BLaER1 (cell line): ENCODE measurements around the gene RAMACL.

Source experiments
- H3K27ac ChIP-seq: shearing (Covaris generic); formaldehyde crosslinking; 2 replicates; pipeline ENCODE4 v1.8.1; 2022
- H3K27me3 ChIP-seq: shearing (Covaris generic); formaldehyde crosslinking; 2 replicates; pipeline ENCODE4 v1.8.1; 2022
- H3K36me3 ChIP-seq: shearing (Covaris generic); formaldehyde crosslinking; 2 replicates; pipeline ENCODE4 v1.8.1; 2022
- H3K4me1 ChIP-seq: shearing (Covaris generic); formaldehyde crosslinking; 2 replicates; pipeline ENCODE4 v1.8.1; 2022
- H3K4me2 ChIP-seq: shearing (Covaris generic); formaldehyde crosslinking; 2 replicates; pipeline ENCODE4 v1.8.1; 2022
- H3K4me3 ChIP-seq: shearing (Covaris generic); formaldehyde crosslinking; 2 replicates; pipeline ENCODE4 v1.8.1; 2022
- H3K9ac ChIP-seq: shearing (Covaris generic); formaldehyde crosslinking; 2 replicates; pipeline ENCODE4 v1.8.1; 2022
- H3K9me3 ChIP-seq: shearing (Covaris generic); formaldehyde crosslinking; 2 replicates; pipeline ENCODE4 v1.8.1; 2022
- H4K20me1 ChIP-seq: shearing (Covaris generic); formaldehyde crosslinking; 2 replicates; pipeline ENCODE4 v1.8.1; 2022
- Cebpa-rat ChIP-seq: shearing (Covaris generic); IDR thresholded peaks from 2 replicates; pipeline ENCODE4 v1.8.1; 2022

The RAMACL gene

DNA sequence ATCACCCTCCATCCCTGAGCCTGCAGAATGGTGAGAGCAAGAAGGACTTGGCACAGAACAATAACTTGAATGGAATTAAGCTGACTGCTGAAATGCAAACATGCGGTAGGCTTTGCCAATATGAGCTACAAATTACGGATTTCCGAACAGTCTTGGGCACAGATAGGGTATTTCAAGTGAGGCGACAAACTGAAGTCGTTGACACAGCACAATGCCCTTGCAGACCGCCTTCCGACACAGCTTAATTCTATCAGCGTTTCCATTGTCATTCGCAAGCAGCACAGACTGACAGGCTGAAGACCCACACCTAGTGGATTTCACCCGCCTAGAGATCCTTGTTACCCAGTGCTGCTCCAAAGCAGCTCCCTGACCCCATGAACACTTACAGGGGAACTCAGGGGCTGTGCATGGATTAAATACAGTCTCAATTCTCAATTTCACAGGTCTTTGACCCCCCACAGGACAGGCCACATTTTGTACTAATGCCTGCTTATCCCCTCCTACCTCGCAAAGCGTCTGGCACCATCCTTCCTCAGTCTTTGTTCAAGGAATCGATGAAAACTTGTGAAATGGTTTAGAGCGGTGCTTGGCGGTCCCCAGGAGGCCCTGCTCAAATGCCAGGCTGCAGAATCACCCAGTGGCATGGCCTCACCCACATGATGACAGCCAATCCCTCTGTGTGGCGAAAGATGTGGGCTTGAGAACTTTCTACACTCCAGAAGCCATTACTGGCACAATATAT, 34.6 kb downstream of the RAMACL start:
- Histone ChIP-seq H3K4me3 (no peak overlapping the region), H3K9ac (no peak overlapping the region), H3K9me3 (peaks cover 6% of the 10 kb centered on the region; the same call in 1 of the 2 replicates), H3K4me1 (peaks cover 16% of the 10 kb centered on the region), H3K27me3 (no peaks in the 10 kb centered on the region), H3K4me2 (peak overlapping the region; percentile 50), H4K20me1 (no peaks in the 10 kb centered on the region), H3K27ac (no peak overlapping the region), H3K36me3 (no peaks in the 10 kb centered on the region)
- TF ChIP-seq Cebpa-rat: no peak

DNA sequence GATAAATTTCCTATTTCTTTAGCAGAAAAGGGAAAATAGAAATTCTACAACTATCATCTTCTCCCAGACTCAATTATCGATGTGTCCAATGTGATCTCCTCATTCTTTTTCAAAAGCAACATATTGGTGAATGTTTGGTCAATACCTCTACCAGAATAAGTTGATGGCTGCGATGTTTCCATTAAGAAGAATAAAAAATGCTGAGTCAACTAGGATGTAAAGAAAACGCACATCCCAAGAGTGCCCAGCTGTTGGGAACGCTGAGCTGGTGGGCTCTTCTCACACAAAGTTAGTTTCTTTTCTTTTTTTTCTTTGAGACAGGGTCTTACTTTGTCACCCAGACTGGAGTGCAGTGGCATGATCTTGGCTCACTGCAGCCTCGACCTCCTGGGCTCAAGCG, 39.8 kb downstream of the RAMACL start:
- Histone ChIP-seq H3K36me3 (no peaks in the 10 kb centered on the region), H3K27me3 (no peaks in the 10 kb centered on the region), H3K9me3 (peaks cover 6% of the 10 kb centered on the region; the same call in 1 of the 2 replicates), H3K27ac (no peak overlapping the region), H4K20me1 (no peaks in the 10 kb centered on the region), H3K4me2 (no peak overlapping the region), H3K4me3 (no peak overlapping the region), H3K4me1 (peaks cover 10% of the 10 kb centered on the region), H3K9ac (no peak overlapping the region)
- no peak for TF ChIP-seq Cebpa-rat

DNA sequence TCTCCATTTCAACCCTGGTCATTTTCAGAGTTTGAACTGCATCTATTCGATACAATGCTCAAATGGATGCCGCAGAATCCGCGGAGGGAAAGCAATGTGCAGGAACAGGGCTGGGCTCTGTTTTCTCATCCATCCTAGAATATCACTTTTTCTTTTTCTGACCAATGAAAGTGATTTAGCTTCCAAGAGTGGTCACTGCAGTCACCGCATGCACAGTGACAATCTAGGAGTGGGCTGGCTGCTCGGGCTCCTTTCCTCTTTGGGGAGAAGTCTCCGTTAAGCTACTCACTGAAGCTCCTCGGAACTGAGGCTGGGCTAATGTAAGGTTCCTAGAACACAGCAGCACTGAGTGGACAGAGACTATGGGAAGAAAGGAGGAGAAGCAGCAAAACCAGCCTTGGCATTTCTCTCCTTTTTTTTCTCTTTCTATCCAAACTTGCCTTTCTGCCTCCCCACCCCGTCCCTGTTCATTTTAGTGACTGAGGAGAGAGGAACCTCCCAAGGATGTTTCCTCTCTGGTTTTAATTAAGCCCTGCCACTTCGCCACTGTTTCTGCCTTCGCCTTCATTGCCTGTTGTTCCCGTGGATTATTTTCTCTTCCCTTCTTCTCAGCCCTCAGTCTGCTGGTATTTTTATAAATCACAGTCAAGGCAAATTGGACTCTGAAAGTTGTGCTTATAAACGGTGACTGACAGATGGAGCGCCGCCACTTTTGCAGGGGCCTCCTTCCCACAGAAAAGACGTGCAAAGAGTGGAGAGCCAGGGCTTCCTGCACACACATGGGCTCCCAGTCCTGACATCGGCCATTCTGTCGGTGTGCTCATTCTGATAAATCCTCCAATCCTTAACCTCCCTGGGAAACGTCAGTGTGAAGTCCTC, 41.1 kb downstream of the RAMACL start:
- H3K27me3 ChIP-seq: no peaks in the 10 kb centered on the region
- no peak for TF ChIP-seq Cebpa-rat

DNA sequence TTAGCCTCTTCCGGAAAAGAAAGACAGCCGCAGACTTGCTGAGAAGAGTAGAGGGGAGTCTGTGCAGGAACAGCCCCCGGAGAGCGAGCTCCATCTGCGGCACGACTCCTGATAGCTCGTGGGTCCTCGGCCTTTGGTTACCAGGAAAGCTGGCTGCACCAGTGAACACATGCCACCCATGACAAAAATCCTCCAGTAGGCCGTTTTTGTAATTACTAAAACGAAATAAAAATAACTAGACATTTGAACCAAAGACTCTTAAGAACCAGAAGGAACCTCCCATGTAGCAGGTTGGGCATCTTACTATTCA, 42.2 kb downstream of the RAMACL start:
- Histone ChIP-seq H3K27ac (no peak overlapping the region), H3K4me2 (no peak overlapping the region), H3K4me3 (no peak overlapping the region), H3K9me3 (no peaks in the 10 kb centered on the region), H3K27me3 (no peaks in the 10 kb centered on the region), H4K20me1 (no peaks in the 10 kb centered on the region), H3K36me3 (no peaks in the 10 kb centered on the region), H3K4me1 (peaks cover 34% of the 10 kb centered on the region), H3K9ac (no peak overlapping the region)
- TF ChIP-seq Cebpa-rat: no peak

More for the DNA sequence above, 41.1 kb downstream of the RAMACL start:
- Histone ChIP-seq H3K4me1 (peaks cover 22% of the 10 kb centered on the region), H3K9ac (no peak overlapping the region), H3K27ac (no peak overlapping the region), H4K20me1 (no peaks in the 10 kb centered on the region), H3K4me2 (no peak overlapping the region), H3K36me3 (no peaks in the 10 kb centered on the region), H3K4me3 (no peak overlapping the region), H3K9me3 (peaks cover 3% of the 10 kb centered on the region; the same call in 1 of the 2 replicates)

DNA sequence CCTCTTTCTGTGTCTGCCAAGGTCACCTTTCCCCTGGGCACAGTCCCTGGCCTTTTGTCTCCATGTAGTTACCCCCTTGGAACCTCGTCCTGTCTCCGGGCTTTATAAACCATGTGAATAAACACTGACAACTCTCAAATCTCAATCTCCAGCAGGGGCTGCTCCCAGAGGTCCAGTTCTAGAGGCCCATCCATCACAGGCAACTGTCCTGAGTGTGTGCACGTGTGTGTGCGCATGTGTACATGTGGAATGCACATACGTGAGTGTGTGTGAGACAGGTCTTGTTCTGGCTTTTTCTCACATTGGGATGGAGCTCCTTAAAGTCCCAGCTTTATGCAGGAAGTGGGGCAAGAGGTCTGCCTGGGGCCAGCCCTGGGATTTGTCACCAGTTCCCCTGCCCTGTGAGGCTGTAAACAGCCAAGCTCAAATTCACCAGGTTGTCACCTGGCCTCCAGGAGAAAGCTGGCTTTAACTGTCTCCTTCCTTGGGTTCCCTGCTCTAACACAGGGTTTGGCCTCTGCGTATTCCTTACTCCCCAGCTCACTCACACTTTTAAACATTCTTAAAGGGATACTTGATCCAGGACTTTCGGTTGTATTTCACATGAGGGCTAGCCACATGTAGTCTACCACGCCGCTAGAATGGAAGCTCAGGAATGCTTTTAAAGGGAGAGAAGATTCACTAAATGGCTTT, 42.7 kb downstream of the RAMACL start:
- Histone ChIP-seq H3K4me2 (no peak overlapping the region), H3K9ac (no peak overlapping the region), H3K9me3 (no peaks in the 10 kb centered on the region), H3K4me3 (no peak overlapping the region), H3K27me3 (no peaks in the 10 kb centered on the region), H4K20me1 (no peaks in the 10 kb centered on the region), H3K36me3 (no peaks in the 10 kb centered on the region), H3K4me1 (peaks cover 39% of the 10 kb centered on the region), H3K27ac (no peak overlapping the region)
- no peak for TF ChIP-seq Cebpa-rat

DNA sequence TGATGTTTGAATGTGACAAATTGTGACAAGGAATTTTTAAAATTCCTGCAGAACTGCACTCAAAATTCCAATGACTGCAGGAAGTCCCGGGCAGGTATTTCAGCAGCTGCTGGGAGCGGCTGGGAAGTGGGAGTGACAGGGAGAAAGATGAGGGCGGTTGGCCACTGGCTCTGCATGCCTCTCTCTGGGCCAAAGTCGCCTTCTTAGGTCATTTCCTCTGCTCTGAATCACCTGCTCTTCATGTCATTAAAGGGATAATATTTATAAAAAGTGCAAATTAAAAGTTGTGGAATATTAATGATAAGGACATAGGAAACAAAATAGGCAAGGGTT, 43.9 kb downstream of the RAMACL start:
- no peaks in the 10 kb centered on the region for H3K36me3 ChIP-seq
- no peaks in the 10 kb centered on the region for H4K20me1 ChIP-seq
- H3K27ac ChIP-seq: no peak overlapping the region
- no peaks in the 10 kb centered on the region for H3K27me3 ChIP-seq
- TF ChIP-seq Cebpa-rat: no peak
- H3K9me3 ChIP-seq: no peaks in the 10 kb centered on the region
- no peak overlapping the region for H3K9ac ChIP-seq
- no peak overlapping the region for H3K4me3 ChIP-seq
- peak overlapping the region; percentile 84 for H3K4me2 ChIP-seq
- H3K4me1 ChIP-seq: peaks cover 43% of the 10 kb centered on the region

DNA sequence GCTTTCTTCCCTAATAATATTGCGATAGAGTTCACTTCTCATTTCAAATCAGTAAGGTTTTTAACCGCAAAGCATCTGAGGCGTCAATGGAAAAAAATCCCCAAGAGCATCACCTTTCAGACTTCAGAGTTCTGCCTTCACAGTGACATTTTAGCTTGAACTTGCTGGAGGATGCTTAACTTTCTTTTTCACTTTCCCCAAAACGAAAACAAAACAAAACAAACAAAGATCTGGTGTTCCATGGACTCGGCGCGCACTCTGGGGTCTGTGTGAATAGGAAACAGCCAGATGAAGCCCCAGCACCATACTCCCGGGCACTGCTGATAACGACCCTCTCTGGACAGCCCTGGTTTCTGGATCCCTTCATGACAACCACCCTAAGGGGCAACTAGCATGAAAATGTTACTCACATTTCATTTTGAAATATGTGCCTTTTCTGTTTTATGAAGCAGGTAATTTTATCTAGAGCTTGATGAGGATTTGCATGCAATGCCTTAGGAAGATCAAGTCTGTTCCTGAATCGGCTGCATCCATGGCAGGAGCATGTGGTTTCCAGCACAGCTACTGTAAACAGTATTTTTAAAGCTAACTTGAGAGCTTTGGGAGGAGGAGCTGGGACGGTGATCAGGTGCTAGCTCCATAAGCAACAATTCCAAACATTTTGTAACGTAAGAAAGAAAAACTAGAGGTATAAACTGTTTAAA, 44.5 kb downstream of the RAMACL start:
- Histone ChIP-seq H4K20me1 (no peaks in the 10 kb centered on the region), H3K4me3 (peak overlapping the region; percentile 56), H3K4me1 (peaks cover 43% of the 10 kb centered on the region), H3K27me3 (no peaks in the 10 kb centered on the region), H3K36me3 (no peaks in the 10 kb centered on the region), H3K27ac (peak overlapping the region; percentile 73; the same call in 1 of the 2 replicates), H3K4me2 (peak overlapping the region; percentile 84), H3K9ac (peak overlapping the region; percentile 36; the same call in 1 of the 2 replicates), H3K9me3 (no peaks in the 10 kb centered on the region)
- TF ChIP-seq Cebpa-rat: no peak

DNA sequence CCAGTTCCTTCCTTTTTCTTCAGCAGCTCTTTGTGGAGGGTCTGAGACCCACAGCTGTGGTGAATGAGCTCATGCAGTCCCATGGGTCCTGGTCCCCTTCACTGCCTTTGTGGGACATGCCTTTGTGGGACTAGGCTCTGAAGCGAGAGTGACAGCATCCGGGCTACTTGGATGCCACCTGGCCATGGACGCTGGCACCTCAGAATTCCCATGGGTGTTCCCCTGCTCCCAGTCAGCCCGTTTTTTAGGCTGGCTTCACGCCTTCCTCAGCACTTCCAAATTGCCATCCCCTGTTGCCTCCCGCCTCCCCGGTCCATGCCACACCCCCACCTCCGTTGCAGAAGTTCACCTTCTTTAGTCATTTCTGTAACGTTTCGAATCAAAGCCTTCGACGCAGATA, 45.1 kb downstream of the RAMACL start:
- Histone ChIP-seq H3K9me3 (no peaks in the 10 kb centered on the region), H3K36me3 (no peaks in the 10 kb centered on the region), H3K27ac (peak overlapping the region; percentile 73), H3K4me3 (peak overlapping the region; percentile 56), H3K4me2 (peak overlapping the region; percentile 84), H3K4me1 (peaks cover 43% of the 10 kb centered on the region), H3K27me3 (no peaks in the 10 kb centered on the region), H4K20me1 (no peaks in the 10 kb centered on the region), H3K9ac (peak overlapping the region; percentile 36; the same call in 1 of the 2 replicates)
- TF ChIP-seq Cebpa-rat: no peak

DNA sequence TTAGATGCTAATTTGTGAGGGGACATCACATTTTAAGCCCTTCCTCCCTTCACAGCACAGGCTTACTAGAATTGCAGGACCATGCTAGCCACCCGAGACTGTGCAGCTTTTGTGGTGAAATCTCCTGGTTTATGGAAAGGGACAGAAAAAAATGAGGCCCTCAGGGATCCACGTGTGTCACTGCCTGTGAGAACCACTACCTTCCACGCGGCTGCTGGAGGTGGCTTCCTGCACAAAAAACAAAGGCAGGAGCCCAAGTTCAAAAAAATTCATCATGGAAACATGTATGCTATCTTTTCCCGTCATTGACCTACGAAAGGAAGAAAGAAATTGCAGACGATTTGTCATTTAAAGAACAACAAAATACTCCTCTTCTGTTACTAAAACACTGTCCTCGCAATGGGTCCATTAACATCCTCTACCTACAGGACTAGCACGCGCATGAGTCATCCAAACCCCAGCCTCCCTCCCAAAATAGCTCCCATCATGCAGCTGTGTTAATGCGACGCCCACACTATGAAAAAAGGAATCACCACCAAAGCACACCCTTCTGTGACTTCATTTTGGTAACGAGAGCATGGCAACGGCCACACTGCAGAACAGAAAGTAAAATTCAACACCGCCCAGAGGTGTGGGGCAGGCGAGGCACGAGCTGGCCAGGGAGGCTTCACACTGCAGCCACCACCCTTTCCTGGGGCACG, 45.7 kb downstream of the RAMACL start:
- Histone ChIP-seq H3K9me3 (no peaks in the 10 kb centered on the region), H3K36me3 (no peaks in the 10 kb centered on the region), H3K4me3 (peak overlapping the region; percentile 56), H3K27me3 (no peaks in the 10 kb centered on the region), H4K20me1 (no peaks in the 10 kb centered on the region), H3K9ac (peak overlapping the region; percentile 36; the same call in 1 of the 2 replicates), H3K27ac (peak overlapping the region; percentile 73), H3K4me2 (peak overlapping the region; percentile 84), H3K4me1 (peaks cover 43% of the 10 kb centered on the region)
- no peak for TF ChIP-seq Cebpa-rat
